ENCODE measurements around the gene ARFGAP2. TPM values are rescaled to one million over a fixed set of nuclear protein-coding genes. Genes with fewer than 3 reads are reported as not detected.

Gene ARFGAP2
- total and polyA plus RNA-seq, 2 of the 8 experiments (the other 6 are each of a cell fraction or from before 2014, with no cell fraction given), result 50.2 to 64.0 TPM

DNA sequence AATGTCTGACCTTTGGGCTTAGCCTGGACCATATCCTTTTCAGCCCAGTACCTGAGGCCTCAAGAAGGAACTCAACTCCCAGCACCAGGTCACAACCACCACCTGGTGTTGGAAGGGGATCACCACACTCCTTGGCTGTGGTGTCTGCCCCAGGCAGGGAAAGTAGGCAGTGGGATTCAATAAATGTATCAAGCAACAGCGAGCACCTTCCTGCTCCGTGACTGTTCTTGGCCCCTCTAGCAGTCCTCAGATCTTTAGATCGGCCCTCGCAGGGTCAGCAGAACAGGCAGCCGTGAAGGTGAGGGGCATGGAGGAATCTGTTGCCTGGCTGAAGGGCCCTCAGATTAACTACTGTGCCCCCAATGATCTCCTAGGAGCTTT is 15.9 kb downstream of the ARFGAP2 start:
- H2BK12ac ChIP-seq (ENCODE audit: low read depth, low read length), result no peak overlapping the region
- no peak overlapping the region for H2BK20ac ChIP-seq (ENCODE audit: low read length)
- H3K23ac ChIP-seq (ENCODE audit: insufficient read length), result no peak overlapping the region
- no peak for FAIRE-seq
- H4K8ac ChIP-seq (ENCODE audit: extremely low read depth, insufficient read depth, low read length), result no peak overlapping the region
- DNase-seq (ENCODE audit: low read depth in 1 of 2, low spot score in 2 of 2), result no peak
- ChIA-PET CTCF (ENCODE audit: partially characterized antibody) (interaction anchor here (0.6 to 4.2 kb wide), 18 partner anchors 11 to 437 kb away, joined by 3 to 32 read pairs (median 4); no protein-coding TSS in a partner anchor), POLR2A (ENCODE audit: partially characterized antibody) (interaction anchor here (0.9 to 2.9 kb wide), 5 partner anchors 8 to 244 kb away, joined by 3 to 17 read pairs (median 4); partner anchors contain the start of gene ARFGAP2)
- TF ChIP-seq POLR2A (IDR thresholded peaks at IDR 0.05; ENCODE audit: control extremely low read depth in 1 of 2, low read depth in 2 of 2, low read length in 2 of 2) (peak in 1 of 2 experiments; percentile 30; a peak in 1 of 3 replicates), POLR2AphosphoS5 (IDR thresholded peaks at IDR 0.05; ENCODE audit: low read depth, low read length) (0 out of 2 replicates have a peak, but pooled peaks have one; percentile 16), EGR1 (IDR thresholded peaks at IDR 0.05; ENCODE audit: borderline replicate concordance, low read depth, low read length) (no peak)
- TF ChIP-seq, protein P1, sequence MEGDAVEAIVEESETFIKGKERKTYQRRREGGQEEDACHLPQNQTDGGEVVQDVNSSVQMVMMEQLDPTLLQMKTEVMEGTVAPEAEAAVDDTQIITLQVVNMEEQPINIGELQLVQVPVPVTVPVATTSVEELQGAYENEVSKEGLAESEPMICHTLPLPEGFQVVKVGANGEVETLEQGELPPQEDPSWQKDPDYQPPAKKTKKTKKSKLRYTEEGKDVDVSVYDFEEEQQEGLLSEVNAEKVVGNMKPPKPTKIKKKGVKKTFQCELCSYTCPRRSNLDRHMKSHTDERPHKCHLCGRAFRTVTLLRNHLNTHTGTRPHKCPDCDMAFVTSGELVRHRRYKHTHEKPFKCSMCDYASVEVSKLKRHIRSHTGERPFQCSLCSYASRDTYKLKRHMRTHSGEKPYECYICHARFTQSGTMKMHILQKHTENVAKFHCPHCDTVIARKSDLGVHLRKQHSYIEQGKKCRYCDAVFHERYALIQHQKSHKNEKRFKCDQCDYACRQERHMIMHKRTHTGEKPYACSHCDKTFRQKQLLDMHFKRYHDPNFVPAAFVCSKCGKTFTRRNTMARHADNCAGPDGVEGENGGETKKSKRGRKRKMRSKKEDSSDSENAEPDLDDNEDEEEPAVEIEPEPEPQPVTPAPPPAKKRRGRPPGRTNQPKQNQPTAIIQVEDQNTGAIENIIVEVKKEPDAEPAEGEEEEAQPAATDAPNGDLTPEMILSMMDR (IDR thresholded peaks at IDR 0.05; ENCODE audit: control extremely low read depth in 1 of 3, insufficient read depth in 1 of 3, low read depth in 1 of 3, low read length in 3 of 3), result peak in 1 of 3 experiments; percentile 22; a peak in 1 of 4 replicates
- TF ChIP-seq, protein P2, sequence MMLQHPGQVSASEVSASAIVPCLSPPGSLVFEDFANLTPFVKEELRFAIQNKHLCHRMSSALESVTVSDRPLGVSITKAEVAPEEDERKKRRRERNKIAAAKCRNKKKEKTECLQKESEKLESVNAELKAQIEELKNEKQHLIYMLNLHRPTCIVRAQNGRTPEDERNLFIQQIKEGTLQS (IDR thresholded peaks at IDR 0.05; ENCODE audit: insufficient read depth, low read depth, low read length), result no peak
- no peaks in the 10 kb centered on the region for H3K9me3 ChIP-seq (ENCODE audit: insufficient read depth in 2 of 2, low read depth in 1 of 2, low read length in 1 of 2)
- H3K4me1 ChIP-seq (replicated peaks in 1 of 4; ENCODE audit: control insufficient read depth in 3 of 4, insufficient read depth in 4 of 4, low read length in 3 of 4), result no peaks in the 10 kb centered on the region
- no peak overlapping the region for H3K56ac ChIP-seq (replicated peaks; ENCODE audit: insufficient read length, low read depth, low read length)
- no peak overlapping the region for H2BK120ac ChIP-seq (replicated peaks; ENCODE audit: low read depth, low read length)
- 0 out of 2 replicates have a peak overlapping the region, but pooled peaks have one; percentile 2 for H3K27ac ChIP-seq (ENCODE audit: low read depth, low read length)
- H3K79me1 ChIP-seq (ENCODE audit: low read depth, low read length), result no peaks in the 10 kb centered on the region
- H3K79me2 ChIP-seq (ENCODE audit: control insufficient read depth in 1 of 2, insufficient read depth in 2 of 2, low read length in 2 of 2), result no peaks in the 10 kb centered on the region
- H4K5ac ChIP-seq (ENCODE audit: insufficient read length, low read depth, low read length), result no peak overlapping the region
- H3K4me3 ChIP-seq (ENCODE audit: extremely low read depth in 1 of 4, insufficient read depth in 2 of 4, low read depth in 3 of 4, low read length in 4 of 4), result no peak overlapping the region
- no peak overlapping the region for H3K4ac ChIP-seq (replicated peaks; ENCODE audit: insufficient read length, low read depth, low read length)
- no peak overlapping the region for H3K14ac ChIP-seq (ENCODE audit: insufficient read length)
- no peaks in the 10 kb centered on the region for H3K23me2 ChIP-seq (ENCODE audit: low read depth, low read length)
- H2AFZ ChIP-seq (ENCODE audit: low read length), result no peak overlapping the region
- H2BK15ac ChIP-seq (ENCODE audit: low read length), result no peak overlapping the region
- H3K18ac ChIP-seq (ENCODE audit: extremely low read depth, low read length), result no peak overlapping the region
- H4K20me1 ChIP-seq (replicated peaks in 1 of 2; ENCODE audit: control insufficient read depth in 1 of 2, insufficient read depth in 2 of 2, low read length in 2 of 2), result peaks cover 0 to 2% of the 10 kb centered on the region in 2 experiments
- H3K4me2 ChIP-seq (ENCODE audit: insufficient read depth in 1 of 2, low read depth in 2 of 2, low read length in 2 of 2), result no peak overlapping the region
- H2AK5ac ChIP-seq (ENCODE audit: low read depth, low read length), result 0 out of 2 replicates have a peak overlapping the region, but pooled peaks have one; percentile 65
- H4K91ac ChIP-seq (replicated peaks; ENCODE audit: insufficient read length, low read length), result no peak overlapping the region
- WGBS, 2 experiments (ENCODE audit: extremely low coverage in 1 of 2, insufficient coverage in 1 of 2, insufficient read length in 1 of 2, insufficient replicate concordance in 2 of 2, low coverage in 1 of 2, low lambda C conversion rate in 2 of 2, missing lambda C conversion rate in 1 of 2), result 83% methylated on average over 5 of the region's 5 CpGs; no CpG with 5 or more reads in 1 of the 2 experiments
- no peak overlapping the region for H3K9ac ChIP-seq (replicated peaks in 1 of 4; ENCODE audit: extremely low read depth in 1 of 4, low read depth in 3 of 4, low read length in 3 of 4)
- H2BK5ac ChIP-seq (ENCODE audit: low read depth, low read length), result no peak overlapping the region
- no peaks in the 10 kb centered on the region for H3K27me3 ChIP-seq (replicated peaks in 1 of 4; ENCODE audit: control insufficient read depth in 3 of 4, extremely low read depth in 1 of 4, insufficient read depth in 3 of 4, low read length in 3 of 4)
- H3K36me3 ChIP-seq (ENCODE audit: control insufficient read depth in 2 of 4, insufficient read depth in 4 of 4, low read length in 3 of 4), result peaks cover 4 to 12% (median 11%) of the 10 kb centered on the region in 4 experiments; a peak in 5 of 8 replicates
